ENCODE data around the gene EFCAB5. TPM values are rescaled to one million over a fixed set of nuclear protein-coding genes. Genes with fewer than 3 reads are reported as not detected.
A peak's percentile ranks its signal among the peaks of the same experiment; 100 is the strongest.
"Not testable (repeated sequence)": the region's sequence is repeated elsewhere in the genome, so short reads cannot be mapped to it uniquely, and the experiment has no call there.

The EFCAB5 gene
- polyA plus RNA-seq, 1 donor (not counting 4 experiments of a cell fraction or from before 2014, with no cell fraction given): 0.17 TPM

DNA sequence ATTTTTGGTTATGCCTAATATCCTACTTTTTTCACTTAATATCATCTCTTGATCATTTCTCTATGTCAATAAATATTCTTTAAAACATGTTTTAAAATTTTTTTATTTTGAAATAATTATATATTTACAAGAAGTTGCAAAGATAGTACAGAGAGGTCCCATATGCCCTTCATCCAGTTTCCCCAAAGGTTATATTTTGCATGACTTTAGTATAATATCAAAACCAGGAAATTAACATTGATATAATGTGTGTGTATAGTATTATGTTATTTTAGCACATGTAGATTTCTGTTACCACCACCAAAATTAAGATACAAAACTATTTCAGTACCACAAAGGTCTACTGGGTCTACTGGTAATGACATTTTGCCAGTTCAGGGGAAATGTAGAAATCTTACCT is 60.7 kb downstream of the EFCAB5 start:
- dilution Hi-C loops (cut with MboI; ENCODE audit: extremely low pct_ligation_motif_present, low sequenced_read_pairs): no loop called here
- Histone ChIP-seq H3K9me3 (ENCODE audit: control insufficient read depth, low read depth, low read length) (no peaks in the 10 kb centered on the region), H4K20me1 (ENCODE audit: control insufficient read depth, extremely low read depth, insufficient read depth, low read length) (no peaks in the 10 kb centered on the region), H3K27me3 (ENCODE audit: control insufficient read depth, extremely low read depth, insufficient read depth, low read length) (no peaks in the 10 kb centered on the region), H3K27ac (ENCODE audit: control insufficient read depth, insufficient read depth, low read length) (no peak overlapping the region), H2AFZ (ENCODE audit: control insufficient read depth, low read length) (no peak overlapping the region), H3K4me1 (ENCODE audit: control insufficient read depth, extremely low read depth, insufficient read depth, low read length) (peaks cover 10% of the 10 kb centered on the region), H3K9me1 (ENCODE audit: control insufficient read depth, extremely low read depth, insufficient read depth, low read length) (no peaks in the 10 kb centered on the region), H3K4me2 (ENCODE audit: control insufficient read depth, extremely low read depth, insufficient read depth, low read depth, low read length) (no peak overlapping the region), H3K79me2 (ENCODE audit: control insufficient read depth, insufficient read depth, low read length) (no peaks in the 10 kb centered on the region), H3K4me3 (ENCODE audit: control insufficient read depth in 2 of 3, extremely low read depth in 1 of 3, insufficient read depth in 2 of 3, low read depth in 1 of 3, low read length in 3 of 3) (no peak overlapping the region), H3K36me3 (ENCODE audit: control insufficient read depth in 2 of 2, extremely low read depth in 1 of 2, insufficient read depth in 2 of 2, low read length in 2 of 2) (no peaks in the 10 kb centered on the region), H3K9ac (ENCODE audit: control insufficient read depth, extremely low read depth, insufficient read depth, low read length) (no peak overlapping the region)
- FAIRE-seq: no peak
- no peak for DNase-seq (ENCODE audit: low read depth, low spot score)
- TF ChIP-seq EZH2 (IDR thresholded peaks at IDR 0.05; ENCODE audit: low read length): no peak
- TF ChIP-seq, protein P1, sequence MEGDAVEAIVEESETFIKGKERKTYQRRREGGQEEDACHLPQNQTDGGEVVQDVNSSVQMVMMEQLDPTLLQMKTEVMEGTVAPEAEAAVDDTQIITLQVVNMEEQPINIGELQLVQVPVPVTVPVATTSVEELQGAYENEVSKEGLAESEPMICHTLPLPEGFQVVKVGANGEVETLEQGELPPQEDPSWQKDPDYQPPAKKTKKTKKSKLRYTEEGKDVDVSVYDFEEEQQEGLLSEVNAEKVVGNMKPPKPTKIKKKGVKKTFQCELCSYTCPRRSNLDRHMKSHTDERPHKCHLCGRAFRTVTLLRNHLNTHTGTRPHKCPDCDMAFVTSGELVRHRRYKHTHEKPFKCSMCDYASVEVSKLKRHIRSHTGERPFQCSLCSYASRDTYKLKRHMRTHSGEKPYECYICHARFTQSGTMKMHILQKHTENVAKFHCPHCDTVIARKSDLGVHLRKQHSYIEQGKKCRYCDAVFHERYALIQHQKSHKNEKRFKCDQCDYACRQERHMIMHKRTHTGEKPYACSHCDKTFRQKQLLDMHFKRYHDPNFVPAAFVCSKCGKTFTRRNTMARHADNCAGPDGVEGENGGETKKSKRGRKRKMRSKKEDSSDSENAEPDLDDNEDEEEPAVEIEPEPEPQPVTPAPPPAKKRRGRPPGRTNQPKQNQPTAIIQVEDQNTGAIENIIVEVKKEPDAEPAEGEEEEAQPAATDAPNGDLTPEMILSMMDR (optimal IDR thresholded peaks at IDR 0.05 in 1 of 3, IDR thresholded peaks at IDR 0.05 in 1 of 3, conservative IDR thresholded peaks at IDR 0.05 in 1 of 3; ENCODE audit: extremely low read depth in 1 of 3, insufficient read depth in 2 of 3, low read length in 3 of 3): no peak

DNA sequence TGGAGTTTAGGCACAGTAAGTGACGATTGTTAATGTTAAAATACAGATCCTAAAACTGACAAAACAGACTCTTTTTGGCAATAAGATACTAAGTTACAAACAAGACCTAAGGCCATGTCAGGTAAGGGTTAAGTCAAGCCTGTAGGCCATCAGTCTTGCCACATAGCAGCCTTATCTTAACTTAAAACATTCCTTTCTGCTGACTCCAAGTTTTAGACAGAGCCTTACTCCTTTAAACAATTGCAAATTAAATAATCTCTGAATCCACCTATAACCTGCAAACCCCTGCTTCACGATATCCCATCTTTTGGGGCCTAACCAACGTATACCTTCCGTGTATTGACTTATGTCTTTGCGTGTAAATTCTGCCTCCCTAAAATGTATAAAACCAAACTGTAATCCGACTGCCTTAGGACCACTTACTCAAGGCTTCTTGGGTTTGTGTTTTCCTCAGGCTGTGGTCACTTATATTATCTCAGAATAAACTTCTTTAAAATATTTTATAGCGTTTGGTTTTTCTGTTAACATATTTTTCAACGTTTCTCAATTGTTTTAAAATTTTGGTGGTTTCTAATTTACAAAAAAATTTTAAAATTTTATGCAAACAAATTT is 64.4 kb downstream of the EFCAB5 start:
- DNase-seq (ENCODE audit: low read depth, low spot score) (no peak), FAIRE-seq (peak; percentile 49)
- Histone ChIP-seq H3K27ac (ENCODE audit: control insufficient read depth, insufficient read depth, low read length) (no peak overlapping the region), H3K79me2 (ENCODE audit: control insufficient read depth, insufficient read depth, low read length) (no peaks in the 10 kb centered on the region), H4K20me1 (ENCODE audit: control insufficient read depth, extremely low read depth, insufficient read depth, low read length) (no peaks in the 10 kb centered on the region), H3K9ac (ENCODE audit: control insufficient read depth, extremely low read depth, insufficient read depth, low read length) (no peak overlapping the region), H3K9me3 (ENCODE audit: control insufficient read depth, low read depth, low read length) (no peaks in the 10 kb centered on the region), H3K27me3 (ENCODE audit: control insufficient read depth, extremely low read depth, insufficient read depth, low read length) (no peaks in the 10 kb centered on the region), H3K4me1 (ENCODE audit: control insufficient read depth, extremely low read depth, insufficient read depth, low read length) (peaks cover 10% of the 10 kb centered on the region), H2AFZ (ENCODE audit: control insufficient read depth, low read length) (no peak overlapping the region), H3K9me1 (ENCODE audit: control insufficient read depth, extremely low read depth, insufficient read depth, low read length) (no peaks in the 10 kb centered on the region), H3K4me2 (ENCODE audit: control insufficient read depth, extremely low read depth, insufficient read depth, low read depth, low read length) (no peak overlapping the region), H3K36me3 (ENCODE audit: control insufficient read depth in 2 of 2, extremely low read depth in 1 of 2, insufficient read depth in 2 of 2, low read length in 2 of 2) (no peaks in the 10 kb centered on the region), H3K4me3 (ENCODE audit: control insufficient read depth in 2 of 3, extremely low read depth in 1 of 3, insufficient read depth in 2 of 3, low read depth in 1 of 3, low read length in 3 of 3) (no peak overlapping the region)
- no peak for TF ChIP-seq EZH2 (IDR thresholded peaks at IDR 0.05; ENCODE audit: low read length)
- TF ChIP-seq, protein P1 (optimal IDR thresholded peaks at IDR 0.05 in 1 of 3, IDR thresholded peaks at IDR 0.05 in 1 of 3, conservative IDR thresholded peaks at IDR 0.05 in 1 of 3; ENCODE audit: extremely low read depth in 1 of 3, insufficient read depth in 2 of 3, low read length in 3 of 3): no peak
- dilution Hi-C loops (cut with MboI; ENCODE audit: extremely low pct_ligation_motif_present, low sequenced_read_pairs): no loop called here

DNA sequence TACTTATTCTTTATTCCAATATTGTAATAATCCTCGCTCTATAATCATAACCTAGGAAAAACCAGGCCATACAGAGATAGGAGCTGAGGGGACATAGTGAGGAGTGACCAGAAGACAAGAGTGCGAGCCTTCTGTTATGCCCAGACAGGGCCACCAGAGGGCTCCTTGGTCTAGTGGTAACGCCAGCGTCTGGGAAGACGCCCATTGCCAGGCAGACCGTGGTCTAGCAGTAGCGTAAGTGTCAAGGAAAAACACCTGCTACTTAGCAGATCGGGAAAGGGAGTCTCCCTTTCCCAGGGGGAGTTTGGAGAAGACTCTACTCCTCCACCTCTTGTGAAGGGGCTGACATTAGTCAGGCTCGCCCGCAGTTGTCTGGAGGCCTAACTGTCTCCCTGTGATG is 70.5 kb downstream of the EFCAB5 start:
- H3K9me1 ChIP-seq (ENCODE audit: control insufficient read depth, extremely low read depth, insufficient read depth, low read length); H3K4me1 ChIP-seq (ENCODE audit: control insufficient read depth, extremely low read depth, insufficient read depth, low read length); H3K4me2 ChIP-seq (ENCODE audit: control insufficient read depth, extremely low read depth, insufficient read depth, low read depth, low read length); FAIRE-seq; H3K27ac ChIP-seq (ENCODE audit: control insufficient read depth, insufficient read depth, low read length); H3K27me3 ChIP-seq (ENCODE audit: control insufficient read depth, extremely low read depth, insufficient read depth, low read length); DNase-seq (ENCODE audit: low read depth, low spot score); H3K79me2 ChIP-seq (ENCODE audit: control insufficient read depth, insufficient read depth, low read length); H2AFZ ChIP-seq (ENCODE audit: control insufficient read depth, low read length); H3K36me3 ChIP-seq (ENCODE audit: control insufficient read depth in 2 of 2, extremely low read depth in 1 of 2, insufficient read depth in 2 of 2, low read length in 2 of 2); H4K20me1 ChIP-seq (ENCODE audit: control insufficient read depth, extremely low read depth, insufficient read depth, low read length); H3K4me3 ChIP-seq (ENCODE audit: control insufficient read depth in 2 of 3, extremely low read depth in 1 of 3, insufficient read depth in 2 of 3, low read depth in 1 of 3, low read length in 3 of 3); H3K9ac ChIP-seq (ENCODE audit: control insufficient read depth, extremely low read depth, insufficient read depth, low read length); dilution Hi-C loops (cut with MboI; ENCODE audit: extremely low pct_ligation_motif_present, low sequenced_read_pairs); H3K9me3 ChIP-seq (ENCODE audit: control insufficient read depth, low read depth, low read length): not testable (repeated sequence)

Measured in keratinocyte (primary cell).